ENCODE data around the gene SCGB1D4. TPM values are rescaled to one million over a fixed set of nuclear protein-coding genes. Genes with fewer than 3 reads are reported as not detected.

The SCGB1D4 gene
- total RNA-seq, 1 donor, result not detected

DNA sequence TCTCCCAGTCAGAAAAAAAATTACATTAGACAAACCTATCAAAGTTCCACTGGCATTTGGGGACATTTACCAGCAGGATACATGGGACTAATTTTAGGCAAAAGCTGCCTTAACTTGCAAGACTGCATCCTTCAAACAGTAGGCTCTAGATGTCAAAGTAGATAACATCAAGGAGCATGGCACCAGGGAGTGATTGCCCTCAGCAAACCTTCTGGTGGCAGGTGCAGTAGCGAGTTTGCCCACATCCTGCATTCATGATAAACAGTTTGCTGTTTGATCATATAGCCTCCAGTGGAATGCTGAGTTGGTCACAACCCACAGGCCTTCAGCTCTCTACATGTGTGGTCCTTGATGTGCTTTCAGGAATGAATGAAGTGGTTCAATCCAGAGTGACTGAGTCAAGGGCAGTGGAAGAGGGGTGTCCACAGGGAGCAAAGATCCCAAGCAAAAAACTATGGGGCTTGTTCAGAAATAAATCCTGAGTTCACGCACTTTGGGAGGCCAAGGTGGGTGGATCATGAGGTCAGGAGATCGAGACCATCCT, 44.8 kb downstream of the SCGB1D4 start:
- no peaks in the 10 kb centered on the region for H3K4me1 ChIP-seq (ENCODE audit: insufficient read depth, low read length)

DNA sequence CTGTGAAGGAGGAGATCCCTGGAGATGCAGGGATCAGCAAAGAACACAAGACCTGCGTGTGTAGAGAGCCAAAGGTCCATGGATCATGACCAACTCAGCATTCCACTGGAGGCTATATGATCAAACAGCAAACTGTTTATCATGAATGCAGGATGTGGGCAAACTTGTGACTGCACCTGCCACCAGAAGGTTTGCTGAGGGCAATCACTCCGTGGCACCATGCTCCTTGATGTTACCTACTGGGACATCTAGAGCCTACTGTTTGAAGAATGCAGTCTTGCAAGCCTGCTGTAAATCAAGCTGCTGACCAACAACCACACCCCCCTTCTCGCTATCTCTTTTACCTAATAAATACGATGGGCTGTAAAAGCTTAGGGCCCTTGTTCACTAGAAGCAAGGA, 47.2 kb downstream of the SCGB1D4 start:
- Histone ChIP-seq H3K27me3 (ENCODE audit: insufficient read depth, low read length) (no peaks in the 10 kb centered on the region), H3K4me3 (ENCODE audit: low read length) (no peak overlapping the region), H3K4me1 (ENCODE audit: insufficient read depth, low read length) (no peaks in the 10 kb centered on the region), H3K9me3 (ENCODE audit: low read depth, low read length) (peaks cover 26% of the 10 kb centered on the region)

More for the DNA sequence above, 44.8 kb downstream of the SCGB1D4 start:
- H3K4me3 ChIP-seq (ENCODE audit: low read length), result no peak overlapping the region
- H3K9me3 ChIP-seq (ENCODE audit: low read depth, low read length), result peaks cover 26% of the 10 kb centered on the region
- H3K27me3 ChIP-seq (ENCODE audit: insufficient read depth, low read length), result no peaks in the 10 kb centered on the region

Other genes with a start within 250 kb of the SCGB1D4 start
- 10.3 TPM for gene INCENP, start 175.1 kb downstream of the SCGB1D4 start, total RNA-seq
- not detected for gene SCGB1D1, start 108.9 kb downstream of the SCGB1D4 start, total RNA-seq
- not detected for gene SCGB2A1, start 90.4 kb downstream of the SCGB1D4 start, total RNA-seq
- not detected for gene SCGB1D2, start 56.8 kb downstream of the SCGB1D4 start, total RNA-seq
- not detected for gene SCGB2A2, start 28.9 kb downstream of the SCGB1D4 start, total RNA-seq
- 6.0 TPM for gene ASRGL1, start 38.4 kb upstream of the SCGB1D4 start, total RNA-seq
- not detected for gene SCGB1A1, start 120.0 kb upstream of the SCGB1D4 start, total RNA-seq
- gene AHNAK, start 247.7 kb upstream of the SCGB1D4 start, total RNA-seq, result 281 TPM

All from mononuclear cell (primary cell).